HG02763 (cell line): ENCODE data around the gene RCAN2.

Source experiments
- ATAC-seq: cut with Tn5 transposase; IDR thresholded peaks from one replicate; pipeline ENCODE4 v1.9.1; 2021; ENCODE audit warnings: mild to moderate bottlenecking, moderate library complexity; ENCODE audit not compliant: unreplicated experiment

RCAN2 gene

GRCh38 chr6:46293641-46294316, 197.5 kb downstream of the RCAN2 start:
- ATAC-seq = peak; percentile 72

GRCh38 chr6:46291880-46292279, 199.4 kb downstream of the RCAN2 start:
- no peak for ATAC-seq

GRCh38 chr6:46291275-46291633, 200.0 kb downstream of the RCAN2 start:
- ATAC-seq = no peak

GRCh38 chr6:46290421-46291274, 200.6 kb downstream of the RCAN2 start:
- ATAC-seq = no peak

GRCh38 chr6:46289898-46290297, 201.4 kb downstream of the RCAN2 start:
- no peak for ATAC-seq

GRCh38 chr6:46288835-46289234, 202.4 kb downstream of the RCAN2 start:
- no peak for ATAC-seq

GRCh38 chr6:46287681-46288080, 203.6 kb downstream of the RCAN2 start:
- ATAC-seq = no peak

GRCh38 chr6:46287043-46287442, 204.2 kb downstream of the RCAN2 start:
- no peak for ATAC-seq

GRCh38 chr6:46284475-46284874, 206.8 kb downstream of the RCAN2 start:
- ATAC-seq = no peak

- no peak for ATAC-seq
These were observed 210.1 kb downstream of the RCAN2 start for GRCh38 chr6:46281110-46281509.

- no peak for ATAC-seq
These were observed 211.4 kb downstream of the RCAN2 start for GRCh38 chr6:46279874-46280273.

- ATAC-seq = no peak
These were observed 214.6 kb downstream of the RCAN2 start for GRCh38 chr6:46276576-46277142.

GRCh38 chr6:46274502-46274901, 216.7 kb downstream of the RCAN2 start:
- no peak for ATAC-seq

- no peak for ATAC-seq
These were observed 217.3 kb downstream of the RCAN2 start for GRCh38 chr6:46273911-46274310.

- ATAC-seq = no peak
These were observed 219.5 kb downstream of the RCAN2 start for GRCh38 chr6:46271728-46272127.

- ATAC-seq = no peak
These were observed 220.1 kb downstream of the RCAN2 start for GRCh38 chr6:46271107-46271506.

- no peak for ATAC-seq
These were observed 220.9 kb downstream of the RCAN2 start for GRCh38 chr6:46270336-46270735.

- no peak for ATAC-seq
These were observed 221.6 kb downstream of the RCAN2 start for GRCh38 chr6:46269447-46270229.

GRCh38 chr6:46267515-46267914, 223.7 kb downstream of the RCAN2 start:
- ATAC-seq = no peak

- no peak for ATAC-seq
These were observed 225.9 kb downstream of the RCAN2 start for GRCh38 chr6:46265373-46265772.

- ATAC-seq = no peak
These were observed 227.6 kb downstream of the RCAN2 start for GRCh38 chr6:46263707-46264086.
